Activated CD4-positive, alpha-beta T cell treated with anti-CD3 and anti-CD28 coated beads, Interleukin-2, amount 50 U/mL, for 16 hours (primary cell): Measurements from ENCODE around the gene ARHGEF28.

Experiments used
- DNase-seq: peaks from one replicate; pipeline ENCODE4 v3.0.0-alpha.2; 2020

The ARHGEF28 gene

GRCh38 chr5:73826301-73827105 is 200.5 kb downstream of the ARHGEF28 start:
- no peak for DNase-seq

- no peak for DNase-seq
Observed at GRCh38 chr5:73827106-73827450, 201.1 kb downstream of the ARHGEF28 start.

GRCh38 chr5:73828465-73828864 is 202.5 kb downstream of the ARHGEF28 start:
- no peak for DNase-seq

- no peak for DNase-seq
Observed at GRCh38 chr5:73830646-73831045, 204.7 kb downstream of the ARHGEF28 start.

- DNase-seq, result no peak
Observed at GRCh38 chr5:73831066-73831465, 205.1 kb downstream of the ARHGEF28 start.

GRCh38 chr5:73834693-73835092 is 208.7 kb downstream of the ARHGEF28 start:
- DNase-seq, result no peak

- no peak for DNase-seq
Observed at GRCh38 chr5:73835726-73836125, 209.7 kb downstream of the ARHGEF28 start.

- DNase-seq, result no peak
Observed at GRCh38 chr5:73836607-73837006, 210.6 kb downstream of the ARHGEF28 start.

GRCh38 chr5:73838901-73839300 is 212.9 kb downstream of the ARHGEF28 start:
- no peak for DNase-seq

- no peak for DNase-seq
Observed at GRCh38 chr5:73841641-73842040, 215.6 kb downstream of the ARHGEF28 start.

- no peak for DNase-seq
Observed at GRCh38 chr5:73844165-73844564, 218.2 kb downstream of the ARHGEF28 start.

- DNase-seq, result no peak
Observed at GRCh38 chr5:73851471-73852181, 225.6 kb downstream of the ARHGEF28 start.

- DNase-seq, result no peak
Observed at GRCh38 chr5:73853091-73853490, 227.1 kb downstream of the ARHGEF28 start.

GRCh38 chr5:73856997-73857396 is 231.0 kb downstream of the ARHGEF28 start:
- DNase-seq, result no peak

- DNase-seq, result no peak
Observed at GRCh38 chr5:73857446-73857845, 231.4 kb downstream of the ARHGEF28 start.

- no peak for DNase-seq
Observed at GRCh38 chr5:73858054-73858453, 232.1 kb downstream of the ARHGEF28 start.

- DNase-seq, result no peak
Observed at GRCh38 chr5:73858776-73859175, 232.8 kb downstream of the ARHGEF28 start.

- DNase-seq, result no peak
Observed at GRCh38 chr5:73859696-73860095, 233.7 kb downstream of the ARHGEF28 start.

- DNase-seq, result no peak
Observed at GRCh38 chr5:73861313-73861988, 235.5 kb downstream of the ARHGEF28 start.

GRCh38 chr5:73862796-73863195 is 236.8 kb downstream of the ARHGEF28 start:
- no peak for DNase-seq

GRCh38 chr5:73863876-73864275 is 237.9 kb downstream of the ARHGEF28 start:
- no peak for DNase-seq

- no peak for DNase-seq
Observed at GRCh38 chr5:73865315-73865714, 239.3 kb downstream of the ARHGEF28 start.

GRCh38 chr5:73867345-73868335 is 241.6 kb downstream of the ARHGEF28 start:
- no peak for DNase-seq
